Epithelial cell of proximal tubule (primary cell): ENCODE data around the gene FARS2. TPM values are rescaled to one million over a fixed set of nuclear protein-coding genes. Genes with fewer than 3 reads are reported as not detected.

ENCODE experiments used
- DNase-seq: peaks from one replicate; pipeline ENCODE4 v3.0.0-alpha.2; 2011; ENCODE audit warnings: low read depth
- H3K4me3 ChIP-seq: 2 replicates; pipeline ENCODE4 v1.5.1; 2011; ENCODE audit warnings: low read depth, mild to moderate bottlenecking, low read length
- CTCF ChIP-seq: conservative IDR thresholded peaks from 2 replicates; pipeline ENCODE4 v1.5.1; 2012; ENCODE audit warnings: low read depth, mild to moderate bottlenecking, low read length
- total RNA-seq: library from RNA; depleted of rRNA; stranded (reverse); fragments of >200 nt; gene quantifications from 2 replicates; pipeline ENCODE4 v1.2.3, GENCODE V29; 2015

FARS2 gene
- total RNA-seq, 1 donor from 2014 or later: 7.7 TPM

GRCh38 chr6:5541025-5541424, 279.7 kb downstream of the FARS2 start:
- no peak for TF ChIP-seq CTCF
- no peak overlapping the region for H3K4me3 ChIP-seq
- no peak for DNase-seq

- no peak for TF ChIP-seq CTCF
- peak; percentile 42 for DNase-seq
- H3K4me3 ChIP-seq: no peak overlapping the region
Observed at GRCh38 chr6:5541751-5542432, 280.6 kb downstream of the FARS2 start.

- no peak for DNase-seq
- no peak for TF ChIP-seq CTCF
- H3K4me3 ChIP-seq: no peak overlapping the region
Observed at GRCh38 chr6:5547556-5547955, 286.2 kb downstream of the FARS2 start.

GRCh38 chr6:5550631-5551030, 289.3 kb downstream of the FARS2 start:
- no peak for DNase-seq
- H3K4me3 ChIP-seq: no peak overlapping the region
- TF ChIP-seq CTCF: no peak

GRCh38 chr6:5552243-5552642, 290.9 kb downstream of the FARS2 start:
- no peak overlapping the region for H3K4me3 ChIP-seq
- TF ChIP-seq CTCF: no peak
- DNase-seq: no peak

GRCh38 chr6:5553767-5554166, 292.5 kb downstream of the FARS2 start:
- TF ChIP-seq CTCF: no peak

GRCh38 chr6:5554226-5554625, 292.9 kb downstream of the FARS2 start:
- DNase-seq: no peak
- no peak overlapping the region for H3K4me3 ChIP-seq
- TF ChIP-seq CTCF: no peak

More at GRCh38 chr6:5553767-5554166, 292.5 kb downstream of the FARS2 start:
- H3K4me3 ChIP-seq: no peak overlapping the region
- DNase-seq: no peak
